Fibroblast of mammary gland (primary cell): ENCODE results near the gene RALGPS1.
"Not testable (repeated sequence)": the region's sequence is repeated elsewhere in the genome, so short reads cannot be mapped to it uniquely, and the experiment has no call there.

Experiments used
- DNase-seq: peaks from one replicate; pipeline ENCODE4 v3.0.0-alpha.2; 2010; ENCODE audit warnings: low read depth
- H3K4me3 ChIP-seq: 2 replicates; pipeline ENCODE4 v1.5.1; 2011; ENCODE audit warnings: low read depth, mild to moderate bottlenecking, low read length, moderate library complexity; ENCODE audit not compliant: control insufficient read depth
- TF ChIP-seq, protein P1 (sequence below): conservative IDR thresholded peaks from 2 replicates; pipeline ENCODE4 v1.5.1; 2011; ENCODE audit warnings: low read depth, low read length, inconsistent platforms; ENCODE audit not compliant: control insufficient read depth, insufficient read depth

Gene RALGPS1

DNA sequence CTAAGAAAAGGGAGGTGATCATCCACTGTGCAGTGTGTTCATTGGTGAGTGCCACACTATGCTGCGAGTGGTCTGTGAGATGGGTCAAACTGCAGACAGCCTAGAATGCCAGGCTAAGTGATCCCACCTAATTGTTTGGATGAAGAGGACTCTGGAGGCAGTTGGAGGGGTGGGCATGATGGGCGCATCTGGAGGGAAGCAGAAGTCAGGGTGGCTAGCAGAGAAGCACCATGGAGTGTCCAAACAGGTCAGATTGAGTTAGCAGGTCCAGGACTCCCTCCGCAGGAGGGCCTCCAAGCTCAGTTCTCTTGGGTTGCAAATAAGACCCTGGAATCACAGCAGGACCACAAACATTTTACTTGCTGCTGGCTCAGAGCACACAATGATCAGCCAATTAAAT lies 227.7 kb downstream of the RALGPS1 start:
- no peak overlapping the region for H3K4me3 ChIP-seq
- TF ChIP-seq, protein P1, sequence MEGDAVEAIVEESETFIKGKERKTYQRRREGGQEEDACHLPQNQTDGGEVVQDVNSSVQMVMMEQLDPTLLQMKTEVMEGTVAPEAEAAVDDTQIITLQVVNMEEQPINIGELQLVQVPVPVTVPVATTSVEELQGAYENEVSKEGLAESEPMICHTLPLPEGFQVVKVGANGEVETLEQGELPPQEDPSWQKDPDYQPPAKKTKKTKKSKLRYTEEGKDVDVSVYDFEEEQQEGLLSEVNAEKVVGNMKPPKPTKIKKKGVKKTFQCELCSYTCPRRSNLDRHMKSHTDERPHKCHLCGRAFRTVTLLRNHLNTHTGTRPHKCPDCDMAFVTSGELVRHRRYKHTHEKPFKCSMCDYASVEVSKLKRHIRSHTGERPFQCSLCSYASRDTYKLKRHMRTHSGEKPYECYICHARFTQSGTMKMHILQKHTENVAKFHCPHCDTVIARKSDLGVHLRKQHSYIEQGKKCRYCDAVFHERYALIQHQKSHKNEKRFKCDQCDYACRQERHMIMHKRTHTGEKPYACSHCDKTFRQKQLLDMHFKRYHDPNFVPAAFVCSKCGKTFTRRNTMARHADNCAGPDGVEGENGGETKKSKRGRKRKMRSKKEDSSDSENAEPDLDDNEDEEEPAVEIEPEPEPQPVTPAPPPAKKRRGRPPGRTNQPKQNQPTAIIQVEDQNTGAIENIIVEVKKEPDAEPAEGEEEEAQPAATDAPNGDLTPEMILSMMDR, result no peak
- DNase-seq, result no peak

DNA sequence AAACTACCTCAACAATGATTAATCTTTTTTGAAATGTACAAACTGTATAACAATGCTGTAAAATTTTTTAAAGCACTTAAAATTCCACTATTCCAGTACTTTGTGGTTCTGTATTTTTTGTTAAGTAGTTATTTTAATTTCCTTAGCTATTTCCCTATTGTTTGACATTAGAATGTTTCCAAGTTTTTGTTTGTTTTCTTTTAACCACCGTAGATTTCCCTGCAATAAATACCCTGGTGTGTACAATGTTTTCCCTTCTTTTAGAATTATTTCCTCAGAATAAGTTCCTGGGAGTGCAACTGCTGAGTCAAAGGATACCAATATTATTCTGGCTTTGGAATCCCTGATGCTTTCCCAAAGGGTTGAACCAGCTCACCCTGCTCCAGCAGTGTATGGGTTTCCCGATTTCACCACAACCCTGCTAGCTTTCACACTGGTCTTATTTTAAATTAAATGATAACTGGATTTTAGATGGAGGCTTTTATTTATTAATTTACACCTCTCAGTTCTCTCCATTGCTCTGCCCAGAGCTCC lies 228.4 kb downstream of the RALGPS1 start:
- DNase-seq, result no peak
- H3K4me3 ChIP-seq, result no peak overlapping the region
- TF ChIP-seq, protein P1, result no peak

DNA sequence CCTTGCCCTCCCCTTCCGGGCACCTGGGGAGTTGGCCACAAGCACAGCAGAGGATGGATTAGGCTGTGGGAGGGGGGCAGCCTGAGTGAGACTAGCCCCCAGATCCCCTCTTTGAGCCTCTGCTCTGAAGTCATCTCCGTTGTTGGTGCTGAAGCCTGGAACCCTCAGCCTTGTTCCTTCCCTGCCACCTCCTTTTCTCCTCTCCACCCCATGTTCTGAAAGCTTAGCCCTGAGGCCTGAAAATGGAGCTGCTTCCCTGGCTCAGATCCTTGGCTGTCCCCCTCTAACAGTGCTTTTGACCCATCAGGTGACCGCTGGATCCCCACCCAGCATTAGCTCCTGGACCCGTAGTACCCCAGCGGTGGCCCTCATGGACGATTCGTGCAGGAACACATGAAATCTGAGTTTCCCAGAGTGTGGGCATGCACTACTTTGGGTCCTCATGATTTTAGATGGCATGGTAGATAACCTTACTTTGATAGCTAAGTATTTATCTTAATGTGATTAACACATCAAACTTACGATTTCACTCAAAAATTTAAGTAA lies 229.4 kb downstream of the RALGPS1 start:
- no peak overlapping the region for H3K4me3 ChIP-seq
- DNase-seq, result no peak
- TF ChIP-seq, protein P1, result no peak

DNA sequence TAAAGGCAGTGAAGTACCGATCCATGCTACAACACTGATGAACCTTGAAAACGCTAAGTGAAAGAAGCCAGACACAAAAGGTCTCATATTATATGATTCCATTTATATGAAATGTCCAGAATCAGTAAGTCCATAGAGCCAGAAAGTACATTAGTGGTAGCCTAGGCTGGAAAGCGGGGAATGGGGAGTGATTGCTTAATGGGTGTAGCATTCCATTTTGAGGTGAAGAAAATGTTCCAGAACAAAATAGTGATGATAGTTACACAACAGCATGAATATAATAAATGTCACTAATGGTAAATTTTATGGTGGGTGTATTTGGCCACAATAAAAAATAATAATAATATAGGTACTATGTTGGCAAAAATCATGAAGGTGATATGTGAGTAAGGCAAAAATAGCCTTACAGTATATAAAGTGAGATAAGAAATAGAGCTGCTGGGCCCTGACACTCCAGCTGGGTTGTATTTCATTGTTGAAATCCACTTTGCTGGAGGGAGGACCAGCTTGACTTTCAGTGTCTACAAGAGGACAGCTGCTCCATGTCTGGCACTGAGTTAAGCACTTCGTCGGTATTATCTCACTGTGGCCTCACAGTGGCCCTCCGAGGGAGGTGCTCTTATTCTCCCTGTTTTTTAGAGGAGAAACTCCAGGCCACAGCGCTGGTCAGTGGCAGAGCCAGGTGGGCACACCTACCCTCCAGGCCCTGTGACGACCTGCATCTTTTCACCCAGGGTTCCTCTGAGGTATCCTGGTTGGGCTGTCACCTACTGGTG lies 230.3 kb downstream of the RALGPS1 start:
- DNase-seq, result no peak
- H3K4me3 ChIP-seq, result no peak overlapping the region
- TF ChIP-seq, protein P1, result no peak

DNA sequence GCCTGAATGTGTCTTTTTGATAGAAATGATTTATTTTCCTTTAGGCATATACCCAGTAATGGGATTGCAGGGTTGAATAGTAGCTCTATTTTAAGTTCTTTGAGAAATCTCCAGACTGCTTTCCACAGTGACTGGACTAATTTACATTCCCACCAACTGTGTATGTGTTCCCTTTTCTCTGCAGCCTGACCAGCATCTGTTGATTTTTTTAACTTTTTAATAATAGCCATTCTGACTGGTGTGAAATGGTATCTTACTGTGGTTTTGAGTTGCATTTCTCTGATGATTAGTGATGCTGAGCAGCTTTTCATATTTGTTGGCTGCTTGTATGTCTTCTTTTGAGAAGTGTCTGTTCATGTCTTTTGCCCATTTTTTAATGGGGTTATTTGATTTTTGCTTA lies 232.3 kb downstream of the RALGPS1 start:
- H3K4me3 ChIP-seq, DNase-seq: not testable (repeated sequence)

DNA sequence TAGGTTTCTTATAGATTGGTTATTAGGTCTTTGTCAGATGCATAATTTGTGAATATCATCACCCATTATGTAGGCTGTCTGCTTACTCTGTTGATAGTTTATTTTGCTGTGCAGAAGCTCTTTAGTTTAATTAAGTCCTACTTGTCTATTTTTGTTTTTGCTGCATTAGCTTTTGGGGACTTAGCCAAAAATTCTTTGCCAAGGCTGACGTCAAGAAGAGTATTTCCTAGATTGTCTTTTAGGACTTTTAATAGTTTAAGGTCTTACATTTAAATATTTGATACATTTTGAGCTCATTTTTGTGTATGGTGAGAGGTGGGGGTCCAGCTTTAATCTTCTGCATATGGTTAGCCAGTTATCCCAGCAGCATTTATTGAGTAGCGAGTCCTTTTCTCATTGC lies 232.7 kb downstream of the RALGPS1 start:
- no peak overlapping the region for H3K4me3 ChIP-seq
- TF ChIP-seq, protein P1, result no peak
- DNase-seq, result no peak

DNA sequence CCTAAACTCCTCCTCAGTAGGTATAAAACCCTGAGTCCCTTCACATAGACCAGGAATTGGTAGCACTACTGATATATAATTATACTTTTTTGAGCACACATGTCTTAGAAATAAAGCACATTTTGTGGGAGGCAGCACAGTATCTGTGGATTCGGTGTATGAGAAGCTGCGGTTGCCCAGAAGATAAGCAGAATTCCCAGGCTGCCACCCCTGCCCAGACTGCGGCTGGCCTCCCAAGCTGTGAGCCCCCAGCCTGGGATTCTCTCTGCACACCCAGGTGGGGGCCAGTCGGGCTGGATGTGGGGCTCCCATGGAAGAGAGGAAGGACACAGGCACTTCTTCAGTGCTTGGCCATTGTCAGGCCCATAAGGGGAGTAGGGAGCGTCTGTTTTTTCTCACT lies 233.4 kb downstream of the RALGPS1 start:
- TF ChIP-seq, protein P1, result no peak
- no peak overlapping the region for H3K4me3 ChIP-seq
- DNase-seq, result no peak
